SK-N-SH (cell line): ENCODE measurements around the gene MARK3.

Experiments
- FOSL2 ChIP-seq: IDR thresholded peaks from 2 replicates; pipeline ENCODE4 v1.4.0; 2012; ENCODE audit warnings: low read depth, mild to moderate bottlenecking, moderate library complexity, borderline replicate concordance
- SIN3A ChIP-seq: IDR thresholded peaks from 2 replicates; pipeline ENCODE4 v1.6.1; 2012; ENCODE audit warnings: low read depth, mild to moderate bottlenecking, low read length, moderate library complexity, borderline replicate concordance
- TF ChIP-seq, protein P1 (sequence below): fragments of 200-600 bp; sonication (generic); IDR thresholded peaks from 2 replicates; pipeline ENCODE4 v1.6.1; 2017; ENCODE audit warnings: antibody characterized with exemption, mild to moderate bottlenecking, moderate library complexity

DNA sequence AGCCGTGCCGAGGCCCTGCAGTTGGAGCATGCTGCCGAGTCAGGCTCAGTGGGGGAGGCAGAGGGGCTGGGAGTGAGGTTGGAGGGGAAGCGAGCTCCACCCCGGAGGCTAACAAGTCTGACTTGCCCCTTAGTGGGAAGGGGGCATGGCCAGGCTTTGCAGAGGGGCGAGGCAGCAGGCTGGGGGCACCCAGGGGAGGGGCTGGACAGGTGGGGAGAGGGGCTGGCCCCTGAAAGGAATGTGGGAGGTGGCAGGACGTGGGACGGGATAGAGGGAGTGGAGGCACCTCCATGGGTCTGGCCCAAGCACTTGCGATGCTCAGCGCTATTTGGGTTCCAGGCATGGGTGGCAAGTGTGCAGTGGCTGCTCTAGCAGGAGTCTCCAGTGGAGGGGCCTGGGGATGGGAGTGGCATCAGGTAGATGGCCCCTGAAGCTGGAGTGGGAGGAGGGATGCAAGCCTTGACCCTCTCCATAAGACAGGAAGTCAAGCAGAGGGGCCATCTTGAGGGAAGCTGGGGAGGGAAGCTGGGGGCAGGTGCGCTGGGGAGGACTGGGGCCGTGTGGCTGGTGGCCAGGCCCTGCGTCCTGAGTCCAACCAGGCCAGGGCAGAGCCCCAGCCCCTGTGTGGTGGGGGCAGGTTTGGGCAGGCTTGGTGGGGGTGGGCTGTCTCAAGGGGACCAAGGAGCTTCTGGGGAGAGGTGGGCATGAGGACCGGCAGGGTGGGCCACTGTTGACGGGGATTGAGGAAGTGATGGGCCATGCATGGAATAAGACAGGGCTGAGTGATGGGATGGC lies 146.4 kb downstream of the MARK3 start:
- no peak for TF ChIP-seq FOSL2
- TF ChIP-seq SIN3A: no peak
- TF ChIP-seq, protein P1, sequence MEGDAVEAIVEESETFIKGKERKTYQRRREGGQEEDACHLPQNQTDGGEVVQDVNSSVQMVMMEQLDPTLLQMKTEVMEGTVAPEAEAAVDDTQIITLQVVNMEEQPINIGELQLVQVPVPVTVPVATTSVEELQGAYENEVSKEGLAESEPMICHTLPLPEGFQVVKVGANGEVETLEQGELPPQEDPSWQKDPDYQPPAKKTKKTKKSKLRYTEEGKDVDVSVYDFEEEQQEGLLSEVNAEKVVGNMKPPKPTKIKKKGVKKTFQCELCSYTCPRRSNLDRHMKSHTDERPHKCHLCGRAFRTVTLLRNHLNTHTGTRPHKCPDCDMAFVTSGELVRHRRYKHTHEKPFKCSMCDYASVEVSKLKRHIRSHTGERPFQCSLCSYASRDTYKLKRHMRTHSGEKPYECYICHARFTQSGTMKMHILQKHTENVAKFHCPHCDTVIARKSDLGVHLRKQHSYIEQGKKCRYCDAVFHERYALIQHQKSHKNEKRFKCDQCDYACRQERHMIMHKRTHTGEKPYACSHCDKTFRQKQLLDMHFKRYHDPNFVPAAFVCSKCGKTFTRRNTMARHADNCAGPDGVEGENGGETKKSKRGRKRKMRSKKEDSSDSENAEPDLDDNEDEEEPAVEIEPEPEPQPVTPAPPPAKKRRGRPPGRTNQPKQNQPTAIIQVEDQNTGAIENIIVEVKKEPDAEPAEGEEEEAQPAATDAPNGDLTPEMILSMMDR: no peak
